ENCODE results near the gene ITPR3. TPM values are rescaled to one million over a fixed set of nuclear protein-coding genes. Genes with fewer than 3 reads are reported as not detected.

ITPR3 gene
- total RNA-seq, 2 experiments from 2014 or later, result 56.6 to 83.5 TPM

DNA sequence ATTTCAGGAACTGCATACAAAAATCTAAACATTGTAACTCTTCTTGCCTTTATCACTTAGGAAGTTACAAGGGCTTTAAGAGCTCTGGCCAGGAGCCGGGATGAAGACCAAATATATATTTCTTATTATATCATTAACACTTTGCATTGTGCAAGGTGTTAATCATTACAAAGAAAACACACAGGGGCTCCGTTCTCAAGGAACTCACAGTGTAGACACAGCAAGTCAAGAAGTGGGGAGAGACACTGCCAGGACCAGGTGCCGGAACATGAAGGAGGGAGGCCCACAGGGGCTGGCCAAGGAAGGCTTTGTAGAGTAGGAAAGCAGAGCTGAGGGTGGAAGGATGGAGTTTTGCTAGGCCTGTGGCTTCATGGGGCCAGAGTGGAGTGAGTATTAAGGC, 17.4 kb downstream of the ITPR3 start:
- Histone ChIP-seq H3K27ac (ENCODE audit: low read depth, low read length, poor library complexity, severe bottlenecking) (no peak overlapping the region), H3K4me3 (ENCODE audit: low read depth, low read length, poor library complexity, severe bottlenecking) (no peak overlapping the region), H4K20me1 (ENCODE audit: insufficient read depth, low read length) (peaks cover 29% of the 10 kb centered on the region), H3K4me1 (ENCODE audit: insufficient read depth, low read length, poor library complexity, severe bottlenecking) (peaks cover 17% of the 10 kb centered on the region), H3K4me2 (ENCODE audit: low read length) (no peak overlapping the region), H3K9me2 (ENCODE audit: insufficient read depth, low read length) (no peaks in the 10 kb centered on the region), H3K79me2 (ENCODE audit: insufficient read depth, low read depth, low read length) (peaks cover 59% of the 10 kb centered on the region), H3K36me3 (ENCODE audit: insufficient read depth, low read length) (peaks cover 87% of the 10 kb centered on the region), H2AFZ (ENCODE audit: low read length) (no peak overlapping the region), H3K9me3 (ENCODE audit: low read length) (no peaks in the 10 kb centered on the region)
- BruUV-seq (replicated peaks), result no TSS peak
- intact Hi-C loops (cut with micrococcal nuclease; ENCODE audit: unreplicated experiment), result no loop called here
- ChIA-PET POLR2A (no interaction called here), CTCF (ENCODE audit: unreplicated experiment) (no interaction called here)
- no peak for DNase-seq (ENCODE audit: low spot score)
- no peak for TF ChIP-seq EZH2phosphoT487 (IDR thresholded peaks at IDR 0.05; ENCODE audit: borderline replicate concordance, low read depth, low read length)
- TF ChIP-seq, protein P1, sequence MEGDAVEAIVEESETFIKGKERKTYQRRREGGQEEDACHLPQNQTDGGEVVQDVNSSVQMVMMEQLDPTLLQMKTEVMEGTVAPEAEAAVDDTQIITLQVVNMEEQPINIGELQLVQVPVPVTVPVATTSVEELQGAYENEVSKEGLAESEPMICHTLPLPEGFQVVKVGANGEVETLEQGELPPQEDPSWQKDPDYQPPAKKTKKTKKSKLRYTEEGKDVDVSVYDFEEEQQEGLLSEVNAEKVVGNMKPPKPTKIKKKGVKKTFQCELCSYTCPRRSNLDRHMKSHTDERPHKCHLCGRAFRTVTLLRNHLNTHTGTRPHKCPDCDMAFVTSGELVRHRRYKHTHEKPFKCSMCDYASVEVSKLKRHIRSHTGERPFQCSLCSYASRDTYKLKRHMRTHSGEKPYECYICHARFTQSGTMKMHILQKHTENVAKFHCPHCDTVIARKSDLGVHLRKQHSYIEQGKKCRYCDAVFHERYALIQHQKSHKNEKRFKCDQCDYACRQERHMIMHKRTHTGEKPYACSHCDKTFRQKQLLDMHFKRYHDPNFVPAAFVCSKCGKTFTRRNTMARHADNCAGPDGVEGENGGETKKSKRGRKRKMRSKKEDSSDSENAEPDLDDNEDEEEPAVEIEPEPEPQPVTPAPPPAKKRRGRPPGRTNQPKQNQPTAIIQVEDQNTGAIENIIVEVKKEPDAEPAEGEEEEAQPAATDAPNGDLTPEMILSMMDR (conservative IDR thresholded peaks at IDR 0.05; ENCODE audit: low read length), result no peak

DNA sequence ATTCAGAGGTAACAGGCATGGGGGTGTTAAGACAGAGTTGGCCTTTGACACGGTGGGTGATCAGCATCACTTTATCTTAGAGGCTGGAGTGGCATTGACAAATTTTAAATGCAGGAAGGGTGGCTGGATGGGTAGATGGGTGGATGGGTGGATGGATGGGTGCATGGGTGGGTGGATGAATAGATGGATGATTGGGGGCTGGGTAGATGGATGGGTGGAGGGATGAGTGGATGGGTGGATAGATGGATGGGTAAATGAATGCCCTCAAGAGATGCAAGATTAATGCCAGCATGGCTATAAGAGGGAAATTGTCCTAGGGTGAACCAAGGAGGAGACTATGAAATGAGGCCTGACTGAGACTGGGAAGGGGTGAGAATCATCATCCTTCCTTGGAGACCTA, 18.4 kb downstream of the ITPR3 start:
- intact Hi-C loops (cut with micrococcal nuclease; ENCODE audit: unreplicated experiment), result no loop called here
- CTCF ChIA-PET (ENCODE audit: unreplicated experiment), result no interaction called here
- POLR2A ChIA-PET, result interaction anchor here (0.6 kb wide), 1 partner anchor 322 kb away, joined by 4 read pairs; no protein-coding TSS in a partner anchor

DNA sequence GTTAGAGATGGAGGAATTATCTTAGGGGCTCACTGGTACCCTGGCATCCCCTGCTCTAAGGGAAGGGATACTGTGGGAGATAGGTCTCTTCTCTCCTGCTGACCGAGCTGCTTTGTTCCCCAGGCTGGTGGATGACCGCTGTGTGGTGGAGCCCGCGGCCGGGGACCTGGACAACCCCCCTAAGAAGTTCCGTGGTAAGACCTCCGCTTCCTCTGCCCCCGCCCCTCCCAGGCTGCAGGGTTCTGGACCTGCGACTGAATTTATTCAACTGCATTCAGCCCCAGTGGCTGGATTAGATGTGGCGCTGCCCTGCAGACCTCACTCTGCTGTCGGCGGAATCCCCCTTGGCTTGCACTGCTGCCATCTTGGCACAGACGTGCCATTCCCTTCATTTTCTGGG, 19.2 kb downstream of the ITPR3 start:
- Histone ChIP-seq H3K4me3 (ENCODE audit: low read depth, low read length, poor library complexity, severe bottlenecking) (no peak overlapping the region), H3K4me1 (ENCODE audit: insufficient read depth, low read length, poor library complexity, severe bottlenecking) (peaks cover 4% of the 10 kb centered on the region), H3K36me3 (ENCODE audit: insufficient read depth, low read length) (peaks cover 90% of the 10 kb centered on the region), H3K4me2 (ENCODE audit: low read length) (no peak overlapping the region), H3K27ac (ENCODE audit: low read depth, low read length, poor library complexity, severe bottlenecking) (no peak overlapping the region), H3K9me2 (ENCODE audit: insufficient read depth, low read length) (no peaks in the 10 kb centered on the region), H2AFZ (ENCODE audit: low read length) (no peak overlapping the region), H3K9me3 (ENCODE audit: low read length) (no peaks in the 10 kb centered on the region), H4K20me1 (ENCODE audit: insufficient read depth, low read length) (peaks cover 15% of the 10 kb centered on the region), H3K79me2 (ENCODE audit: insufficient read depth, low read depth, low read length) (peaks cover 49% of the 10 kb centered on the region)
- DNase-seq (ENCODE audit: low spot score), result no peak
- POLR2A ChIA-PET, result no interaction called here
- TF ChIP-seq, protein P1 (conservative IDR thresholded peaks at IDR 0.05; ENCODE audit: low read length), result no peak
- no peak for TF ChIP-seq EZH2phosphoT487 (IDR thresholded peaks at IDR 0.05; ENCODE audit: borderline replicate concordance, low read depth, low read length)
- no TSS peak for BruUV-seq (replicated peaks)
- intact Hi-C loops (cut with micrococcal nuclease; ENCODE audit: unreplicated experiment), result no loop called here
- CTCF ChIA-PET (ENCODE audit: unreplicated experiment), result no interaction called here

More for the DNA sequence above, 18.4 kb downstream of the ITPR3 start:
- H3K9me2 ChIP-seq (ENCODE audit: insufficient read depth, low read length), result no peaks in the 10 kb centered on the region
- peaks cover 21% of the 10 kb centered on the region for H4K20me1 ChIP-seq (ENCODE audit: insufficient read depth, low read length)
- no peak overlapping the region for H2AFZ ChIP-seq (ENCODE audit: low read length)
- TF ChIP-seq EZH2phosphoT487 (IDR thresholded peaks at IDR 0.05; ENCODE audit: borderline replicate concordance, low read depth, low read length), result no peak
- TF ChIP-seq, protein P1 (conservative IDR thresholded peaks at IDR 0.05; ENCODE audit: low read length), result no peak
- H3K27ac ChIP-seq (ENCODE audit: low read depth, low read length, poor library complexity, severe bottlenecking), result no peak overlapping the region
- no TSS peak for BruUV-seq (replicated peaks)
- no peak overlapping the region for H3K4me3 ChIP-seq (ENCODE audit: low read depth, low read length, poor library complexity, severe bottlenecking)
- H3K4me2 ChIP-seq (ENCODE audit: low read length), result no peak overlapping the region
- peaks cover 92% of the 10 kb centered on the region for H3K36me3 ChIP-seq (ENCODE audit: insufficient read depth, low read length)
- no peak for DNase-seq (ENCODE audit: low spot score)
- peaks cover 56% of the 10 kb centered on the region for H3K79me2 ChIP-seq (ENCODE audit: insufficient read depth, low read depth, low read length)
- peaks cover 8% of the 10 kb centered on the region for H3K4me1 ChIP-seq (ENCODE audit: insufficient read depth, low read length, poor library complexity, severe bottlenecking)
- H3K9me3 ChIP-seq (ENCODE audit: low read length), result no peaks in the 10 kb centered on the region
